Activated effector memory CD4-positive, alpha-beta T cell treated with anti-CD3 and anti-CD28 coated beads, Interleukin-2, amount 50 U/mL, for 16 hours (primary cell): ENCODE measurements around the gene ZNF830.
A peak's percentile ranks its signal among the peaks of the same experiment; 100 is the strongest.
"Not testable (repeated sequence)": the region's sequence is repeated elsewhere in the genome, so short reads cannot be mapped to it uniquely, and the experiment has no call there.

ENCODE experiments used
- DNase-seq: peaks from one replicate; pipeline ENCODE4 v3.0.0-alpha.2; 2020

Gene ZNF830

GRCh38 chr17:34961093-34961911 is at the start of gene ZNF830, which contains the start of gene CCT6B:
Gene ZNF830, plus strand, starts transcription at chr17:34961540. Its CDS starts 27 bp downstream, at chr17:34961567.
Gene CCT6B, minus strand, starts transcription at chr17:34961460. Its CDS starts 67 bp downstream, at chr17:34961393.
- peak; percentile 96 for DNase-seq

- no peak for DNase-seq
Measured at GRCh38 chr17:34913001-34913400, 48.3 kb upstream of the ZNF830 start.

GRCh38 chr17:34916120-34916519 is 45.2 kb upstream of the ZNF830 start:
- no peak for DNase-seq

GRCh38 chr17:34917381-34917780 is 44.0 kb upstream of the ZNF830 start:
- no peak for DNase-seq

- no peak for DNase-seq
Measured at GRCh38 chr17:34920676-34921075, 40.7 kb upstream of the ZNF830 start.

GRCh38 chr17:34926661-34927060 is 34.7 kb upstream of the ZNF830 start:
- DNase-seq: no peak

- DNase-seq: no peak
Measured at GRCh38 chr17:34930283-34930682, 31.1 kb upstream of the ZNF830 start.

- not testable (repeated sequence) for DNase-seq
Measured at GRCh38 chr17:34950780-34951179, 10.6 kb upstream of the ZNF830 start.

- DNase-seq: no peak
Measured at GRCh38 chr17:34958438-34958837, 2.9 kb upstream of the ZNF830 start.

- DNase-seq: no peak
Measured at GRCh38 chr17:34974179-34974578, 12.8 kb downstream of the ZNF830 start.

- no peak for DNase-seq
Measured at GRCh38 chr17:34974794-34975785, 13.8 kb downstream of the ZNF830 start.

GRCh38 chr17:34979153-34979552 is 17.8 kb downstream of the ZNF830 start:
- DNase-seq: no peak

GRCh38 chr17:34979650-34980352 is 18.5 kb downstream of the ZNF830 start:
- no peak for DNase-seq

- peak; percentile 98 for DNase-seq
Measured at GRCh38 chr17:34980353-34980680, 19.0 kb downstream of the ZNF830 start, which contains the start of gene LIG3. Gene LIG3, plus strand, starts transcription at chr17:34980512. Its CDS starts 2,494 bp downstream, at chr17:34983006.

GRCh38 chr17:34980681-34981537 is 19.6 kb downstream of the ZNF830 start:
- peak; percentile 93 for DNase-seq

GRCh38 chr17:34981538-34982241 is 20.4 kb downstream of the ZNF830 start:
- no peak for DNase-seq

GRCh38 chr17:34987232-34987631 is 25.9 kb downstream of the ZNF830 start:
- no peak for DNase-seq

- no peak for DNase-seq
Measured at GRCh38 chr17:34988644-34989043, 27.3 kb downstream of the ZNF830 start.

- DNase-seq: no peak
Measured at GRCh38 chr17:34989473-34989872, 28.1 kb downstream of the ZNF830 start.

GRCh38 chr17:34990921-34991365 is 29.6 kb downstream of the ZNF830 start:
- no peak for DNase-seq

GRCh38 chr17:34991606-34992005 is 30.3 kb downstream of the ZNF830 start:
- no peak for DNase-seq
